GM21381 (cell line): ENCODE results near the gene PHTF2.
"Not testable (repeated sequence)": the region's sequence is repeated elsewhere in the genome, so short reads cannot be mapped to it uniquely, and the experiment has no call there.

Experiments
- ATAC-seq: cut with Tn5 transposase; IDR thresholded peaks from one replicate; pipeline ENCODE4 v1.9.1; 2021; ENCODE audit warnings: mild to moderate bottlenecking, moderate library complexity; ENCODE audit not compliant: unreplicated experiment

The PHTF2 gene

GRCh38 chr7:77827999-77828398 lies 29.4 kb downstream of the PHTF2 start:
- no peak for ATAC-seq

GRCh38 chr7:77830649-77831355 lies 32.2 kb downstream of the PHTF2 start:
- ATAC-seq, result no peak

DNA sequence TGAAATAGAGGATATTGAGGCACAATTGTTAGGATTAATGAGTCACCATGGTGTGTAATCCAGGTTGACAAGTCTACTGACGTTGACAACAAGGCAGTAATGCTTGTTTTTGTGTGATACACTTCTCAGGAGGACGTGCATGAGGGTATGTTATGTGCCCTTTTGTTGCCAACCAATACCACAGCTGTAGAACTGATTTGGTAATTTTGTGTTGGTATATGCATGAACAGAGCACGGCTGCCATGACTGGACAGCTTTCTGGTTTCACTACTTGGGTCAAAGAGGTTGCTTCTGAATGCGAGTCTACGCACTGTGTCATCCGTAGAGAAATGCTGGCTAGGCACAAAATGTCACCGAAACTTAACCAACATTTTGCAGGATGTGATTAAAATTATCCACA lies 32.9 kb downstream of the PHTF2 start:
- no peak for ATAC-seq

DNA sequence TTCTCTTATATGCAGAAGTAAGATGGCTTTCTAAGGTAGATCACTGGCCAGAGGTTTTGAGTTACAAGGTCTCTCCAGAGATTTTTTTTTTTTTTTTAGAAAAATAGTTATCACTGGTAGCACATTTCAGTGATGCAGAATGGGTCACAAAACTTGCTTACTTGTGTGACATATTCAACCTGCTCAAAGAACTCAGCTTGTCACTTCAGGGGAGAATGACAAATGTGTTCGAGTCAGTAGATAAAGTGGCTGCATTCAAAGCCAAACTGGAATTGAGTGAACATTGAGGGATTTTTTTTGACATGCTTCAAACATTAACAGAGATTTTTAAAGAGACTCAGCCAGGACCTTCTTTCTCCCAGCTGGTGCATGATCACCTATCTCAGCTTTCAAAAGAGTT lies 33.4 kb downstream of the PHTF2 start:
- no peak for ATAC-seq

DNA sequence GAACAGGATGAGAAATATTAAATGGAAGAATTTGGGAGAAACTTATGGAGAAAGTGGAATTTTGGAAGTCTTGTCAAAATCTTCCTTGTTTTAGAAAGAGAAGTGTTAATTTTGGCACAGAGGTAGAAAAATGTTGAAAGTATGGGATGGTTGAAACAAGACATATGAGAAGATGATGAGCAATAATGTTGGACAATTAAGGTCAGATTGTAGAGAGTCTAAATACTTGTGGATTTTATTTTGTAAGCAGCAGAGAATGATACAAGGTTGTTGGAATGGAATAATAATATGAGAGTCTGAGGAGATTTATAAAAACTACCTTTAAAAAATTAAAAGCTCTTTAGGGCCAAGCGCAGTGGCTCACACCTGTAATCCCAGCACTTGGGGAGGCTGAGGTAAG lies 34.6 kb downstream of the PHTF2 start:
- no peak for ATAC-seq

GRCh38 chr7:77836425-77836824 lies 37.9 kb downstream of the PHTF2 start:
- ATAC-seq, result not testable (repeated sequence)

GRCh38 chr7:77837275-77837674 lies 38.7 kb downstream of the PHTF2 start:
- ATAC-seq, result no peak

GRCh38 chr7:77837966-77838365 lies 39.4 kb downstream of the PHTF2 start:
- no peak for ATAC-seq

GRCh38 chr7:77838929-77839491 lies 40.4 kb downstream of the PHTF2 start:
- no peak for ATAC-seq

DNA sequence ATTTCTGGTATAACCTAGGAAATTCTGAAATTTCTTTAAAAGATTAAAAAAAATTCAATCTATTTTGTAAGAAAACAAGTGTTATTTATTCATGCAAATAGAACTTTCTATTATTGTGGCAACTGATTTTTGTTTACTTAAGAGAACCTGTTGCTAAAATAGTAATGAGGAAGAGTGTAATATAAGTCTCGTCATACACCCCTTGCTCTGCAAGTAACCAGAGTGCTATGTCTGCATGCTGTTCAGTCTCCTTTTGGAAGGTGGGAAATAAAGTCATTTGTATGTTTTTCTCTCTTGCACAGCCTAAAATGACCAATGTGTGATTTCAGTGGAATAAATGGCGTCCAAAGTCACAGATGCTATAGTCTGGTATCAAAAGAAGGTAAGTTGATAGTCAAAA lies 41.3 kb downstream of the PHTF2 start:
- no peak for ATAC-seq

- no peak for ATAC-seq
These were observed 44.6 kb downstream of the PHTF2 start for GRCh38 chr7:77843194-77843593.

DNA sequence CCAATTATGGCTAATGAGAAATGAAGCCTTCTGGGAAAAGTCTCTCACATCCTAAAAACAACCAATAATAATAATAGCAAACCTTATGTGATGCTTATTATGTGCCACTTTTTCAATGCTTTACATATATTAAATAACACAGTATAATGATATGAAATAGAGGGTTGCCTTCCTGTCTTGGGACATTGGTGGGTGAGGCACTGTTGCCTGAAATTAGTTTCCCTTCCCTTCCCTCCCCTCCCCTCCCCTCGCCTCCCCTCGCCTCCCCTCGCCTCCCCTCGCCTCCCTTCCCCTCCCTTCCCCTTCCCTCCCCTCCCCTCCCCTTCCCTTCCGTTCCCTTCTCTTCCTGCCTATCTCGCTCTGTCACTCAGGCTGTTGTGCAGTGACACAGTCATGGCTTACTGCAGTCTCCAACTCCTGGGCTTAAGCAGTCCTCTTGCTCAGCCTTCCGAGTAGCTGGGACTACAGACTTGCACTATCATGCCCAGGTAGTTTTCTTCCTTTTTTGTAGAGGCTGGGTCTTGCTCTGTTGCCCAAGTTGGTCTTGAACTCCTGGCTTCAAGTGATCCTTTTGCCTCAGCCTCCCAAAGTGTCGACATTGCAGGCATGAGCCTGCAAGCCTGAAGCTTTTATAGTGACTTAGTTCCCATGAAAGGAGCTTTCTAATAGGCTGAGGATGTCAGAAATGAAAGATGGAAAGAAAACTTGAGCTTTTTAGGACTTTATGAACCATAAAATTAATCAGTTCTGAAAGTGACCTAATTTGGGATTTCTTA lies 47.9 kb downstream of the PHTF2 start:
- no peak for ATAC-seq

DNA sequence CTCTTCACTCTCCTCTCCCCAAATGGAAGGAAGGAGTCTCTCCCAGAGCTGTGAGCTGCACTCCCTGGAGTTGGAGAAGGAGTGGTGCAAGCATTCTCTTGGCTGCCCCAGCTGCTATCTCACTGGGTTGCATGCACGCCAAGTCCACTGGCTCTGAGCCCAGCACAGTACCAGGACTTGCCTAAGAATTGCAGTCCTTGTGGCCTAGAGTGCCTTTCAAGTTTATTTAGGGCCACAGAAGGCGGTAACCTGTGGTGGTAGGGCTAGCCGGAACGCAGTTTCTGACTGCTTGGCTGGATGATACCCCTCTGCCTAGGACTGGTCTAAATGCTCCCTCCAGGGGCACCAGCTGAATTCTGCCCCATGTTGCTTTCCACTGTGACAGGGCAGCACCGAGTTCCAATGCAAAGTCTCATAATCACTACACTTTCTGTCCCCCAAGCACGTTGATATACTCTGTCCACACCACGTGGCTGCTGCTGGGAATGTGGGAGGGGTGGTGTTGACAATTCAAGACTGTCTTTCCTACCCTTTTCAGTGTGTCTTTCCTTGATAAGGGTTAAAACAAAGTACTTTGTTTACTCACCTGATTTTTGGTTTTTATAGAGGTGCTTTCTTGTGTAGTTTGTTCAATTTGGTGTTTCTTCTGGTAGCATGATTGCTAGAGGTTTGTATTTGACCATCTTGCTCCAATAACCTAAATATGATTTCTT lies 57.0 kb downstream of the PHTF2 start:
- ATAC-seq, result no peak

DNA sequence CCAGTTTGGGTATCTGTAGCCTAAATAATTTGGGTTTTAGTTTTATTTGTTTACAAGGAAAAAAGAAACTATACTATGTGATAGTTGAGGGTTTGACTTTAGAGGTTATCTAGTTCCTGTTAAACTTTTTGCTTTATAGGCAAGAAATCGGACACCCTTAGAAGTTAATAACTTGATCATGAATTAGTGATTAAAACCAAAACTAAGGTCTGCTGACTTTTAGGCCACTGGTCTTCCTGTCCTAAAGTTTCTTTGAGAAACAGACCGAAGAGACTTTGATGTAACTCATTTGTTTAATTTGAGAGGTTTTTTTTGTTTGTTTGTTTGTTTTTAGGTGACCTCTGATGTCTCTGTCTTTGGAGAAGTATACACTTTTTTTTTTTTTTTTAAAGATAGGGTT lies 59.7 kb downstream of the PHTF2 start:
- ATAC-seq, result no peak

DNA sequence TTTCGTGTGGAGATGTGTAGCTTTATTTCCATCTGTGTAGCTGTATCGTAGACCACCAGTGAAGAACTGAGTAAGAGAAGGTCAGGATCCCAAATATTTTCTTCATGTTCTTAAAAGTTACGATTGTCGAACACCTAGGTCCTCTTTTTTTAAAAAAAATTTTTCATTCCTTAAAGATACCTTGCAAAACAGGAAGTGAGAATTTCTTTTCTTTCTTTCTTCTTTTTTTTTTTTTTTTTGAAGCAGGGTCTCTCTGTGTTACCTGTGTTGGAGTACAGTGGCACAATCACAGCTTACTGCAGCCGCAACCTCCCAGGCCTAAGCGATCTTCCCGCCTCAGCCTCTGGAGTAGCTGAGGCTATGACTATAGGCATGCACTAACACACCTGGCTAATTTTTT lies 60.8 kb downstream of the PHTF2 start:
- no peak for ATAC-seq

DNA sequence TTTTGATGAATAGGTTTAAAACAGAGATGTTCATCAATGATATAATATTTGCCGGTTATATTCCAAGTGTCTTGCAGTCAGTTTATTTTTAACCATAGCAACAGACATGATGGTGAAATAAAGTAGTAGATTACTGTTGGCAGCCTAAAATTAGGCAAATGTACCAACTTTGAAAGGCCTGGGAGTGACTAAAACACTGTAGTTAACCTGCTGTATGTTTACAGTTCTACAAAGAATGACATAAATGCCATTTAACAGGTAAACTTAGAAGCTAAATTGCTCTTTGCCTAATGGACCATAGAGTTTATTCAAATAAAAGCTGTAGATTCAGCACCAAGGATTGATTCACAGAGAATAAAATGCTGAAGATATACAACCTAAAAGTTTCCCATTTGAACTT lies 64.1 kb downstream of the PHTF2 start:
- ATAC-seq, result no peak

DNA sequence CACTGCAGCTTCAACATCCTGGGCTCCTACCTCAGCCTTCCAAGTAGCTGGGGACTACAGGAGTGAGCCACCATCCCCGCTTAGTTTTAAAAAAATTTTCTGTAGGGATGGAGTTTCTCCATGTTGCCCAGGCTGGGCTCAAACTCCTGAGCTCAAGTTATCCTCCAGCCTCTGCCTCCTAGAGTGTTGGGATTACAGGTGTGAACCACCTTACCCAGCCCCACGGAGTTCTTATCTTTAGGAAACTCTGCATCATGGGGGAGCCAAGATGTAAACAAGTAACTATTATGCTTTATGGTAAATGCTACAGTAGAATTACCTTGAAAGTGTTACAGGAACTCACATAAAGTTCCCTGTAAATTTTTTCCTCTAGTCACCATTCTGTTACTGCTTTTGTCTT lies 65.3 kb downstream of the PHTF2 start:
- no peak for ATAC-seq

DNA sequence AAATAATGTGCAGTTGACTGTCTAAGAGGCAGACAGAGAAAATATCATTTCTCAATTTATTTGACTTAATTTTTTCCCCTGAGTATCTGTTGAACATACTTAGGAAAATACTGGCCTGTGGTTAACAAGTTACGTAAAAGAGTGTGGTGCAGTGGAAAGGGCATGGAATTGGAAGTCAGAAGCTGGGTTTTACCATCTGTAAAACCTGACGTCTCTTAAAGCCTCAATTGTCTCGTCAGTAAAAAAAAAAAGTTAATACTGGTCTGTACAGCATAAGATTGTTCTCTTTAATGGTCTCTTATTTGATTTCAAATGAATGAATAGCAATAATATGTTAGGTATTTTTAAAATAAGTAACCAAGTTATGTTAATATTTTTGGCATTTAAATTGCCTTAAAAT lies 67.8 kb downstream of the PHTF2 start:
- no peak for ATAC-seq

- no peak for ATAC-seq
These were observed 68.4 kb downstream of the PHTF2 start for GRCh38 chr7:77866786-77867536.

- no peak for ATAC-seq
These were observed 68.9 kb downstream of the PHTF2 start for GRCh38 chr7:77867537-77867865.

DNA sequence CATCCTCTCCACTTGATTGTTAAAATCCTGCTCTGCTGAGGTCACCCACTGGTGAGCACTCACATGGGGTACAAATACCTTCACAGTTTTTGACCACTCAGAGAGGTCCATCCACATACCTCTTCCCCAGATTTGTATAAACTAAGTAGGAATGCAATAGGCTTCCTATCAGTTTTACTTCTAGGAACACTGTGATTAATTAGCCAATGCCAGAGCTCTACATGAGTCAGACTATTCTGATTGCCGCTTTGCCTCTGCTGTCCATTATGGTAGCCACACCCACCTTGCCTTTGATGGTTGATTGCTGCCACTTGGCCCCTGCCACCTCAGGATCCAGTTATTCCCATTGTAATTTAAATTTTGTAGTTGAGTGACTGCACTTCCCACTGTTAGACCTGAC lies 73.7 kb downstream of the PHTF2 start:
- ATAC-seq, result not testable (repeated sequence)
